ENCODE measurements around the gene VGLL4. TPM values are rescaled to one million over a fixed set of nuclear protein-coding genes. Genes with fewer than 3 reads are reported as not detected.
A peak's percentile ranks its signal among the peaks of the same experiment; 100 is the strongest.

VGLL4 gene
- total RNA-seq, 2 experiments from 2014 or later = 36.1 to 74.5 TPM

DNA sequence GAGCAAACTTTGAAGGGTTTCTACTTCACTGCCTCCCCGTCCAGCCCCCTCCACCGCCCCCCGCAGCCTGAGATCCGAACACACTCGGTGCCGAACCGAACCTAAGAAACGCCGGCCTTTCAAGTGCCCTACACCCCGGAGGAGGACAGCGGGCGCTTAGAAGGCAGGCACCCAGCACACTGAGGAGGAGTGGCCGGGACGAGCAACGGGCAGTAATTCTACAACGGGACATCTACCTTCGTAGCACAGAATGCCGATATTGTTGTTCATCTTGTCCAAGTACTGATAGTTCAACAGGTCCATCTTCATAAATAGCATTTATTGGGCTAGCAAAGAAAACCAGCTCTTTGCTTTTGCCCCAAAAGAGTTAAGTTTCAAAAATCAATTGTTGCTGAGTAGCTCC, 513 bp downstream of the VGLL4 start:
- Histone ChIP-seq H3K36me3 (ENCODE audit: insufficient read depth, low read length) (peaks cover 4% of the 10 kb centered on the region; the same call in 1 of the 2 replicates), H2AFZ (ENCODE audit: low read length) (peak overlapping the region; percentile 80; the same call in 1 of the 2 replicates), H3K79me2 (ENCODE audit: insufficient read depth, low read depth, low read length) (peaks cover 59% of the 10 kb centered on the region), H4K20me1 (ENCODE audit: insufficient read depth, low read length) (peaks cover 25% of the 10 kb centered on the region), H3K9me2 (ENCODE audit: insufficient read depth, low read length) (no peaks in the 10 kb centered on the region), H3K9me3 (ENCODE audit: low read length) (no peaks in the 10 kb centered on the region), H3K4me2 (ENCODE audit: low read length) (peak overlapping the region; percentile 97), H3K4me1 (ENCODE audit: insufficient read depth, low read length, poor library complexity, severe bottlenecking) (peaks cover 27% of the 10 kb centered on the region), H3K27ac (ENCODE audit: low read depth, low read length, poor library complexity, severe bottlenecking) (peak overlapping the region; percentile 83), H3K4me3 (ENCODE audit: low read depth, low read length, poor library complexity, severe bottlenecking) (peak overlapping the region; percentile 86)
- intact Hi-C loops (cut with micrococcal nuclease; ENCODE audit: unreplicated experiment) = loop anchor here (1.0 to 10.0 kb wide), 4 partner anchors 58 to 264 kb away; no protein-coding TSS in a partner anchor
- POLR2A ChIA-PET = interaction anchor here (0.7 to 1.7 kb wide), 5 partner anchors 28 to 371 kb away, joined by 3 to 7 read pairs (median 3); partner anchors contain the start of gene ATG7
- no peak for TF ChIP-seq EZH2phosphoT487 (IDR thresholded peaks at IDR 0.05; ENCODE audit: borderline replicate concordance, low read depth, low read length)
- TF ChIP-seq, protein P1, sequence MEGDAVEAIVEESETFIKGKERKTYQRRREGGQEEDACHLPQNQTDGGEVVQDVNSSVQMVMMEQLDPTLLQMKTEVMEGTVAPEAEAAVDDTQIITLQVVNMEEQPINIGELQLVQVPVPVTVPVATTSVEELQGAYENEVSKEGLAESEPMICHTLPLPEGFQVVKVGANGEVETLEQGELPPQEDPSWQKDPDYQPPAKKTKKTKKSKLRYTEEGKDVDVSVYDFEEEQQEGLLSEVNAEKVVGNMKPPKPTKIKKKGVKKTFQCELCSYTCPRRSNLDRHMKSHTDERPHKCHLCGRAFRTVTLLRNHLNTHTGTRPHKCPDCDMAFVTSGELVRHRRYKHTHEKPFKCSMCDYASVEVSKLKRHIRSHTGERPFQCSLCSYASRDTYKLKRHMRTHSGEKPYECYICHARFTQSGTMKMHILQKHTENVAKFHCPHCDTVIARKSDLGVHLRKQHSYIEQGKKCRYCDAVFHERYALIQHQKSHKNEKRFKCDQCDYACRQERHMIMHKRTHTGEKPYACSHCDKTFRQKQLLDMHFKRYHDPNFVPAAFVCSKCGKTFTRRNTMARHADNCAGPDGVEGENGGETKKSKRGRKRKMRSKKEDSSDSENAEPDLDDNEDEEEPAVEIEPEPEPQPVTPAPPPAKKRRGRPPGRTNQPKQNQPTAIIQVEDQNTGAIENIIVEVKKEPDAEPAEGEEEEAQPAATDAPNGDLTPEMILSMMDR (conservative IDR thresholded peaks at IDR 0.05; ENCODE audit: low read length) = no peak
- CTCF ChIA-PET (ENCODE audit: unreplicated experiment) = no interaction called here
- DNase-seq (ENCODE audit: low spot score) = peak; percentile 44
- BruUV-seq (replicated peaks) = TSS peak; percentile 66

DNA sequence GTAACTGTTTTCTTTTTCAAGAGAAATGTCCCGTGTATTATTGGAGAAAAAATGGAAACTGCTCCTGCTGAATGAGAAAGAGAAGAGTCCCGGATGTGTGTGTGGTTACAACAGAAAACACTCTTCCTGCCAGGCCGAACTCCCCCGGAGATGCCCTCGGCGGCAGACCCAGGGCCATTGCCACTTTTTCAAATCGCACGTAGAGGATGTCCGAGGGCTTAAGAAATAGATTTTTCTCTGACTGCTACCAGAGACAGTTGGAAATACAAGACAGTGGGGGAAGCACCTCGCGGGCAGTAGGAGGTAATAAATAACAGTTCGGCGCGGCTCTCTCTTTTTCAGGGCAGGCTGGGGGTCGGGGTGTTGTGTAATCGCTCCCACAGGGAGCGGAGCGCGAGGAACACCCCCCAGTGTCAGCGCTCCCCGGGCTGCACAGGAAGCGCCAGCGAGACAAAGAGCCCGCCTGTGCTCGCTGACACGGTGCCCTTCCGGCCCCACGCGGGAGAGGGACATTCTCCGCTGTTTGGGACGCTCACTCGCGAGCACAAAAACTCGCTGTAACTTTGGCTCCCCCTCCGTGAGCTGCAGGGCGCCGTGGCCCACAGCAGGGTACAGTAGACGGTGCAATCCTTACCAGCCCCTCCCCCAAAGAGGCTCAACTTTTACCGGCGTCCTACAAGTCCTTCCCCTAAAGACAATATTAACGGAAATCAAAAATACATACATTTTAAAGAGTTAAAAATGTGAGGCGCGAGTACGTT, 1.1 kb downstream of the VGLL4 start:
- peak overlapping the region; percentile 97 for H3K4me2 ChIP-seq (ENCODE audit: low read length)
- peak overlapping the region; percentile 86 for H3K4me3 ChIP-seq (ENCODE audit: low read depth, low read length, poor library complexity, severe bottlenecking)
- intact Hi-C loops (cut with micrococcal nuclease; ENCODE audit: unreplicated experiment) = loop anchor here (1.0 to 10.0 kb wide), 5 partner anchors 41 to 264 kb away; no protein-coding TSS in a partner anchor
- ChIA-PET POLR2A (interaction anchor here (0.7 to 1.7 kb wide), 3 partner anchors 27 to 370 kb away, joined by 3 to 5 read pairs (median 3); partner anchors contain the start of gene ATG7), CTCF (ENCODE audit: unreplicated experiment) (no interaction called here)
- no peaks in the 10 kb centered on the region for H3K9me2 ChIP-seq (ENCODE audit: insufficient read depth, low read length)
- peaks cover 65% of the 10 kb centered on the region for H3K79me2 ChIP-seq (ENCODE audit: insufficient read depth, low read depth, low read length)
- TF ChIP-seq, protein P1 (conservative IDR thresholded peaks at IDR 0.05; ENCODE audit: low read length) = no peak
- TF ChIP-seq EZH2phosphoT487 (IDR thresholded peaks at IDR 0.05; ENCODE audit: borderline replicate concordance, low read depth, low read length) = no peak
- H4K20me1 ChIP-seq (ENCODE audit: insufficient read depth, low read length) = peaks cover 29% of the 10 kb centered on the region
- H2AFZ ChIP-seq (ENCODE audit: low read length) = peak overlapping the region; percentile 80; the same call in 1 of the 2 replicates
- peaks cover 29% of the 10 kb centered on the region for H3K4me1 ChIP-seq (ENCODE audit: insufficient read depth, low read length, poor library complexity, severe bottlenecking)
- TSS peak; percentile 87 for BruUV-seq (replicated peaks)
- DNase-seq (ENCODE audit: low spot score) = peak; percentile 88
- peak overlapping the region; percentile 83 for H3K27ac ChIP-seq (ENCODE audit: low read depth, low read length, poor library complexity, severe bottlenecking)
- H3K9me3 ChIP-seq (ENCODE audit: low read length) = no peaks in the 10 kb centered on the region
- H3K36me3 ChIP-seq (ENCODE audit: insufficient read depth, low read length) = peaks cover 4% of the 10 kb centered on the region; the same call in 1 of the 2 replicates

All from OCI-LY7 (cell line).